ENCODE results near the gene NARS2.
"Not testable (repeated sequence)": the region's sequence is repeated elsewhere in the genome, so short reads cannot be mapped to it uniquely, and the experiment has no call there.

The NARS2 gene

DNA sequence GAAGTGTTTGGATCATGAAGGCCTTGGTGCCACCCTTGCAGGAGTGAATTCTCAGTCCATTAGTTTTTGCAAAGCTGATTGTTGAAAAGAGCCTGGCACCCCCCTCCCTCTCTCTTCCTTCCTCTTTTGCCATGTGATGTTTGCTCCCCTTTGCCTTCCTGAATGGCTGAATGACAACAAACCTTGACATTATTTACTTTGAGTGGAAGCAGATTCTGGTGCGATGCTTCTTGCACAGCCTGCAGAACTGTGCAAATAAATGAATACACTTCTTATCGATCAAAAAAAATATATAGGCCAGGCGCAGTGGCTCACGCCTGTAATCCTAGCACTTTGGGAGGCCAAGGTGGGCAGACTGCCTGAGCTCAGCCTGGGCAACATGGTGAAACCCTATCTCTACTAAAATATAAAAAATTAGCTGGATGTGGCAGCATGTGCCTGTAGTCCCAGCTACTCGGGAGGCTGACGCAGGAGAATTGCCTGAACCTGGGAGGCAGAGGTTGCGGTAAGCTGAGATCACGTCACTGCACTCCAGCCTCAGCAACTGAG lies 2.0 kb upstream of the NARS2 start:
- DNase-seq (ENCODE audit: low read depth, low spot score) = no peak

DNA sequence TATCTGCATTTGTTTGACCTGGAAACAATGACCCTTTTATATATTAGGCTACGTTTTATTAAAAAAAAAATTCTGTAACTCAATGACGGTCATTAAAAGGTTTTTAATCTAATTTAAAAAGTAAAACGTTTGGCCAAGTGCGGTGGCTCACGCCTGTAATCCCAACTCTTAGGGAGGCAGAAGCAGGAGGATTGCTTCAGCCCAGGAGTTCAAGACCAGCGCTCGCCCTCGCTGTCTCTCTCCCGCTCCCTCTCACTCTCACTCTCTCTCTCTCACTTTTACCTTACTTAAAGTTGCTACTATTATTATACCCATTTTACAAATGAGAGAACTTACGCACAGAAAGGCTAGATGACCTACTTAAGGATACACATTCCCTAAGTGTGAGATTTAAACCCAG lies 814 bp upstream of the NARS2 start:
- no peak for DNase-seq (ENCODE audit: low read depth, low spot score)

DNA sequence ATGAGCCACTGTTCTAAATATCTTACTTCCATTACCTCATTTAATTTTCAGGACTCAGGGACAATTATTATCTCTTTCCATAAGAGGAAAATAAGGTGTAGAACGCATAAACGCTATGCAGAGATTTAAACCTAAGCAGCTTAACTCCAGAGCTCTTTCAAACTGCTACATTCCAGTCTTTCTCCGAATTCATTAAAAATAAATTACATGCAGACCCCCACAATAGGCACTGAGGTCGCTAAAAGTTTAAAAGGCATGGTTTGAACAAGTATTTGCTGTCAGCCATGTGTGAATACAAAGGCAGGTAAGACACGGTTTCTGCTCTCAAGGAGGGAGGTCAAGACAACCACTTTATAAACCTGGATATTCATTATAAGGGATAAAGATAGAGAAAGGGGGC lies 983 bp downstream of the NARS2 start:
- no peak for DNase-seq (ENCODE audit: low read depth, low spot score)

DNA sequence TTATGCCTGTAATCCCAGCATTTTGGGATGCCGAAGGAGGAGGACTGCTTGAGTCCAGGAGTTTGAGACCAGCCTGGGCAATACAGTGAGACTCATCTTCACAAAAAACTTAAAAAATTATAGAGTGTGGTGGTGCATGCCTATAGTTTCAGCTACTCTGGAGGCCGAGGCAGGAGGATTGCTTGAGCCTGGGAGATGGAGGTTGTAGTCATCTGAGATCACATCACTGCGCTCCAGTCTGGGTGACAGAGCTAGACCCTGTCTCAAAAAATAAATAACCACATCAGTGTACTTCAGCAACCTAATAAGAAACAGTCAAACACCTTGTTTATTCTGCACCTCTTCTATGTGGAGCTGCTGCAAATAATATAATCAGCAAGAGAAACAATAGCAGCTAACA lies 1.4 kb downstream of the NARS2 start:
- DNase-seq (ENCODE audit: low read depth, low spot score) = no peak

DNA sequence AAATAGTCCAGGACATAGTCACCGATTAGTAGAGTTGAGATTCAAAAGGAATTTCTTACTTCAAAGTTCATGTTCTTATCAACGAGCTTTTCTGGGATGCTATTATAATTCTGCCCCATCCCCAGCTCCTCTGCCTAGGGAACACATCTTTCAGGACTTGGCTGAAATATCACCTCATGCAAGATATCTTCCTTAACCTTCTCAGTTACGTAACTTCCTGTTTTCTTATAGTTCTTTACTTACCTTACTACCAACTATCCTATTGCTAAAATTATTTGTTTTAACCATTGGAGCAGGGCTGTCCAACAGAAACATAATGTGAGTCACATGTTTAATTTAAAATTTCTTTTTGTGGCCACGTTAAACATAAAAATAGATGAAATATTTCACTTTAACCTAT lies 2.3 kb downstream of the NARS2 start:
- DNase-seq (ENCODE audit: low read depth, low spot score) = no peak

DNA sequence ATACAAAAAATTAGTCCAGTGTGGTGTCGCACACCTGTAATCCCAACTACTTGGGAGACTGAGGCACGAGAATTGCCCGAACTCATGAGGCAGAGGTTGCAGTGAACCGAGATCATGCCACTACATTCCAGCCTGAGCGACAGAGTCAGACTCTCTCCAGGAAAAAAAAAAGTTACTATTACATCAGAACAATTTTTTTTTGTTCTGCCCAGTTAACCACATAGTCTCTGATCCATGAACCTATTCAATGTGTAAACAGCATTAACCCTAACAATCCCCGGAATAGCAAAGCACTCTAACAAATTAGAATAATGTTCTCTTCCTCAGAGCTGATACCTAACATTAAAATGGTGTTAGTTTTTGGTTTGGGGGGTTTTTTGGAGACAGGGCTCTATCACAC lies 4.6 kb downstream of the NARS2 start:
- DNase-seq (ENCODE audit: low read depth, low spot score) = no peak

DNA sequence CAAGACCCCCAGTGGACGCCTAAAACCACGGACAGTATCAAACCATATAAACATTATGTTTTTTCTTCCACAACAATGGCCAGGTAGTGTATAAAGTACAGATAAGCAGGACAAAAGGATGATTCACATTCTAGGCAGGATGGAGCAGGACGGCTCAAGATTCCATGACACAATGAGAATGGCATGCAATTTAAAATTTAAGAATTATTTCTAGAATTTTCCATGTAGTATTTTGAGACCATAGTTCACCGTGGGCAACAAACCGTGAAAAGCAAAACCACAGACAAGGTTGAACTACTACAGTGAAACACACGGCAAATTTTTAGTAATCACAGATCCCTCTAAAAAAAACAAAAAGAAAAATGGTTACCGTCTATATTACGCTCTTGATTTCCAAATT lies 7.5 kb downstream of the NARS2 start:
- no peak for DNase-seq (ENCODE audit: low read depth, low spot score)

DNA sequence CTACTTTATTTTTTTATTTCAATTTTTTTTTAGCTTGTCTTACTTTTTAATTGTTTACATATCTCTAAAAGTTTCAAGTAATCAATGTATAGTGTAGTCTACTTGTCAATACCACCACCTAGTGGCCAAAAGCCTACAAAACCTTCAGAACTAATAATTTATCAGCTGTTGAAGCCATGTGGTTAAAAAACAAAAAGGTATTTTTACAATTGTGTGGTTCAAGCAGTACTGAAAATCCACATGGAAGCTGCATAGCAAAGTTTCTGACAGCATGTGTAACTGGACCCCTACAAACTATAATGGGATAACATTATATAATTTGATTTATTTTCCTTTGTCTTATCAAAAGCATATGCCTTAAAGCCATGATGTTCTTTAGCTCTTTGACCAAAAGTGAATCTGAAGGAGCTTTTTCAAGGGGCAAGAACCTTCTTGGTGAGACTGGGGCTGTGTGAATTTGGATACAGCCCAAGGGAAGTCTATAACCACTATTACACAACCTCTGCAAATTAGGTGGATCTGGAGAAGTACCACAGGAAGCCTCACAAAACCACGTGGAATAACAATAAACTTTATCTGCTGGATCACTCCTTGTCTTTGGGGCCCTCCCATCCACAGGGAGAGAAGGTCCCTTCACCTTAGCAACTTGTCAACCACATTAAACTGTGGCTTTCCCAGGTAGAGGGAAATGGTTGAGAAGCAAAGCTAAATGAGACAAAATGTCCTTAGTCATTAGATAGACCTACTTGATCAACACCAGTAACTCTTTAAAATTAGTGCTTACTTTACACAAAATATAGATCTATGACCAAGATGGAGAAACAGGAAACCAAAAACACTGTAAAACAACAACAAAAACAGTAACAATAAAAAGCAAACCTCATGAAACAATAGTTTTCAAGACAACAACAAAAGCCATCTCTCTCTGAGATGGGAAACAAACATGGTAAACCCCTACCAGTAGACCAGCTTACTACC lies 9.9 kb downstream of the NARS2 start:
- DNase-seq (ENCODE audit: low read depth, low spot score) = peak; percentile 10

DNA sequence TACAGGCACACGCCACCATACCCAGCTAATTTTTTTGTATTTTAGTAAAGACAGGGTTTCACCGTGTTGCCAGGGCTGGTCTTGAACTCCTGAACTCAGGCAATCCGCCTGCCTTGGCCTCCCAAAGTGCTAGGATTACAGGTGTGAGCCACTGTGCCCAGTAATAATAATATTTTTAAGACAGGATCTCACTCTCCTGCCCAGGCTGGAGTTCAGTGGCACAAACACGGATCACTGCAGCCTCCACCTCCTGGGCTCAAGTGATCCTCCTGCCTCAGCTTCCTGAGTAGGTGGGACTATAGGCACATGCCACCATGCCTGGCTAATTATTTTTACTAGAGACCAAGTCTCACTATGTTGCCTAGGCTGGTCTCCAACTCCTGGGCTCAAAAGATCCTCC lies 10.6 kb downstream of the NARS2 start:
- not testable (repeated sequence) for DNase-seq (ENCODE audit: low read depth, low spot score)

DNA sequence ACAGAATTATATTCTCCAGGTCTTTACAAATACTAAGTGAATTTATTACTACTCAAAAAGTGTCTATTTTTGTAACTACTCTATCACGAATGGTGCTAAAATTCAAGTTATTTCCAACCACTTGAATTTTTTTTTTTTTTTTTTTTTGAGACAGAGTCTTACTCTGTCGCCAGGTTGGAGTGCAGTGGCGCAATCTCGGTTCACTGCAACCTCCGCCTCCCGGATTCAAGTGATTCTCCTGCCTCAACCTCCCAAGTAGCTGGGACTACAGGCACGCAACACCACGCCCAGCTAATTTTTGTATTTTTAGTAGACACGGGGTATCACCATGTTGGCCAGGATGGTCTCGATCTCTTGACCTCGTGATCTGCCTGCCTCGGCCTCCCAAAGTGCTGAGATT lies 11.6 kb downstream of the NARS2 start:
- not testable (repeated sequence) for DNase-seq (ENCODE audit: low read depth, low spot score)

DNA sequence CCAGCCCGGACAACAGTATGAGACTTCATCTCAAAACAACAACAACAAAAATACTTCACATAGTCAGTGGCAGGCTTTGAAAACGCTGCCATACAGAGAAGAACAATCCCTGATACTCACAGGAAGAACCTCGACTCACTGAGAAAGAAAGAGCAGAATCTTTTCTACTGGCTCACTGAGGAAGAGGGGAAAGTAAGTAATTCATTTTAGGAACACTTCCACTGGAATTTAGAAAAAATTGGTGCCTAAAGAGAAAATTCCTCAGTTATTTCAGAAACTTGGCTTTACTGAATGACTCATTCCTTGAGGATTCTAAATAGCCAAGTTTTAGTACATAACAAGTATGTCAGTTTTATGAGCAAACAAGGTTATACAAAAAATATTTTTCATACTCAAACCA lies 12.3 kb downstream of the NARS2 start:
- DNase-seq (ENCODE audit: low read depth, low spot score) = no peak

DNA sequence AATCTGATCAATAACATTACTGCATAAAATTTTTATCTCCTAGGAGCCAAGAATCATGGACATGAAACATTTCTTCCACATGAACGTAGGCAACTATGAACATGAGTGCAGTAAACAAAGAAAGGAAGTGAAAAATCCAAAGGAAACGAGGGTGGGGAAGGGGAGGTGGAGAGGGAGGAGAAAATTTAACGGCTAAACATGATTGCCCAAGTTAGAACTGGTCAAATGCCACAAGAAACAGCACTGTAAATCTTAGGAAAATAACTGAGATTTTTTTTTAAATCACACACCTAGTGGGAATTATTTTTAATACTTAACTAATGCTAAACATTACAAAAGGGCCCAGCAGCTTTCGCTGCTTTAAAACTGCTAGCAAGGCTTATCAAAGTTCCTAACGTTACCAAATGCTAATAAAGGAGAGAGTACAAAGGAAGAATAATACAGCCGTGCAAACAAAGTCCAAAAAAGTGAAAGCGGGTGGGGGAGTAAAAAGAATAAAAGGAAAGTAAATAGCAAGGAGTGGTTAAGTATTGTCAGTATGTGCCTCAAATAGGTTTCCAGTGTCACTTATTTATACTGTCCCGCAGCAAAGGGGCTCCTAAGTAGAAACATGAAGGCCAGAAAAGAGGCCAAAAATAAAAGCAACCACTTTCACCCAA lies 13.7 kb downstream of the NARS2 start:
- no peak for DNase-seq (ENCODE audit: low read depth, low spot score)

DNA sequence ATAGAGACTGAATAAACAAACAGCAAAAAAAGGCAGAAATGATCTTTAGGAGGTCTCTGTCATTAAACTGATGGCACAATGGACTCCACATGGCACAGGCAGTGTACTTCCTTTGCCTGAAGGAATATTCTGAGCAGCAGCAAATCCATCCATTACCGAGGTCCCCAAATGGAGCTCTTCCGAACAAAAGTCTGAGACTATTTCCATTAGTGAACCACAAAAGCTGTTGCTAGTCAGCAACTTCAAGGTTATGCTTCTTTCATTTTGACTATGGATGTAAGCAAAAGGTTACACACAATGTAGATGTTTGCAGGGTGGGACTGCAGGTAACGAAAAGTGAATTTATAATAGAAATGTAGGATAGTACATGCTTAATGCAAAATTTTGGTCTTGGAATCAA lies 14.5 kb downstream of the NARS2 start:
- DNase-seq (ENCODE audit: low read depth, low spot score) = no peak

DNA sequence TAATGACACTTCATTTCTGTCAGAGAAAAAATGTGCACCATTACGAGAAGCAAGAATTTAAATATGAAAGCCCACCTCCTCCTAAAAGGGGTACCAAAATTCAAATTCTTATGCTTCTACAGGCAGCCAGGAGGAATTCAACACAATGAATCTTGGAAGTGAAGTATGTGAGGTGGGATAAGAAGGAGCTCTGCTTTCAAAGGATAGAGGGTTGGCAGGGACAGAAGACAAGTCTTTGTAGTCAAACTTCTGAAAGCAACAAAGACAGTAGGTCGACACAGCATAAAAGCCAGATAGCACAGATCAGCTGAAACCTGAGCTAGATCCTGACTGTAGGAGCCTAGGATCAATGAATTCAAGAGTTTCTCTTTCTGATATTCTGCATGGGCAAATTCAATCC lies 17.4 kb downstream of the NARS2 start:
- DNase-seq (ENCODE audit: low read depth, low spot score) = no peak

DNA sequence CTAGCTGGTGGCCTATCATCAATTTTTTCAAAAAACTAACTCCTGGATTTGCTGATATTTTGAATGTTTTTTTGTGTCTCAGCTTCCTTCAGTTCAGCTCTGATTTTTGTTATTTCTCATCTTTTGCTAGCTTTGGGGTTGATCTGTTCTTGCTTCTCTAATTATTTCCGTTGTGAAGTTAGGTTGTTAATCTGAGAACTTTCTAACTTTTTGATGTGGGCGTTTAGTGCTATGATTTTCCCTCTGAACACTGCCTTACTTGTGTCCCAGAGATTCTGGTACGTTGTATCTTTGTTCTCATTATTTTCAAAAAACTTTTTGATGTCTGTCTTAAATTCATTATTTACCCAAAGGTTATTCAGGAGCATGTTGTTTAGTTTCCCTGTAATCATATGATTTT lies 19.1 kb downstream of the NARS2 start:
- no peak for DNase-seq (ENCODE audit: low read depth, low spot score)

DNA sequence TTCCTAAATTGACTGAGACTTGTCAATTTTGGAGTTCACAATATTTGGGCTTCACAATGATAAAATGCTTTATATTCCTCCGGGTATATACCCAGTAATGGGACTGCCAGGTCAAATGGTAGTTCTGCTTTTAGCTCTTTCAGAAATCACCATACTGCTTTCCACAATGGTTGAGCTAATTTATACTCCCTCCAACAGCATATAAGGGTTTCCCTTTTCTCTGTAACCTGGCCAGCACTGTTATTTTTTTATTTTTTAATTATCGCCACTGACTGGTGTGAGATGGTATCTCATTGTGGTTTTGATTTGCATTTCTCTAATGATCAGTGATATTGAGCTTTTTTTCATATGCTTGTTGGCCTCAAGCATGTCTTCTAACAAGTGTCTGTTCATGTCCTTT lies 21.8 kb downstream of the NARS2 start:
- DNase-seq (ENCODE audit: low read depth, low spot score) = no peak

DNA sequence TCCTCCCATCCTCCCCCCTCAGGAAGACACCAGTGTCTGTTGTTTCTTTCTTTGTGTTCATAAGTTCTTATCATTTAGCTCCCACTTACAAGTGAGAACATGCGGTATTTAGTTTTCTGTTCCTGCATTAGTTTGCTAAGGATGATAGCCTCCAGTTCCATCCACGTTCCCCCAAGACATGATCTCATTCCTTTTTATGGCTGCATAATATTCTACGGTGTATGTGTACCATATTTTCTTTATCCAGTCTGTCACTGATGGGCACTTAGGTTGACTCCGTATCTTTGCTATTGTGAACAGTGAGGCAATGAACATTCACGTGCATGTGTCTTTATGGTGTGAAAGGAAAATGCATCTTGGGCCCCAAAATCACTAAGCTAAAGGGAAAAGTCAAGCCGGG lies 22.5 kb downstream of the NARS2 start:
- DNase-seq (ENCODE audit: low read depth, low spot score) = not testable (repeated sequence)

DNA sequence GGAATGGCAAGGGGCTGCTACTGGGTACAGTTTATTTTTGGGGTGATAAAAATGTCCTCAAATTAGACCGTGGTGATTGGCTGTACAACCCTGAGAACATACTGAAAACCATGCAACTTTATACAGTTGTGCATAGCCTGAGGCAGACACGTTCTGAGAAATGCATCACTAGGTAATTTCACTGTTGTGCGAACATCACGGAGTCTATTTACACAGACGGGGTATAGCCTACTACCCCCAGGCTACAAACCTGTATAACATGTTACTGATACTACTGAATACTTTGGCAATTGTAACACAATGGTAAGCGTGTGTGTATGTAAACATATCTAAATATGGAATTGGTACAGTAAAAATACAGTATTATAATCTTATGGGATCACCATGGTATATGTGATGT lies 23.6 kb downstream of the NARS2 start:
- no peak for DNase-seq (ENCODE audit: low read depth, low spot score)

DNA sequence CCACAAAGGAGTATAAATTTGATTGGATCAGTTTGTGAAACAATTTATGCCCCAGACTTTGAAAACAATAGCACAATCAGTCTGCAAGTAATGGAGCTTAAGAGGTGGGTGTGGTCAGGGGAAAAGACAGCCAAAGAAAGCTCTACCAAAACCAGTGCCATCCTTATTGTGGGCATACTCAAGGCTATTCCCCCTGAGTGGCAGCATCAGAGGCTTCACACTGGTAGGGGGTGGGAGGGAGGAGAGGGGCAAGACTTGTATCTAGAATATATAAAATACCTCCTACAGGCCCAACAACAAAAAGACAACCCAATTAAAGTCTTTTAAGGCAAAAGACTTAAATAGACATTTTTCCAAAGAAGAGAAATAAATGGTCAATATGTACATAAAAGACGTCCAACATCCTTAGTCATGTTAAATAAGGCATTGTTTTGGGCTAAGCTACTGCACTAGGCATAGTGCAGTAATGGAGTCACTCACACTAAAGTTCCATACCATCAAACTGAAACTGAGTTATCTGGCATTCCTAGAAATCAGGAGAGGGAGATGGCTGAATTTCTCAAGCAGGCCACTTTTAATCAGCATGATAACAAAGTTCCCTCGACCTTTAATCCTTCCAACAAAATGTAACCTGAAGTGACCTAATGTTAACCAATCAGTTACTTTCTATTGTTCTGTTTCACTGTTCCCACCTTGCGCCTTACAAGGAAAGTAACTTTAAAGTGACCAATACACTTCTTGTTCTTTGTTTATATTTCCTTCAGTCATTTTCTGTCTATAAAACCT lies 24.8 kb downstream of the NARS2 start:
- DNase-seq (ENCODE audit: low read depth, low spot score) = no peak

DNA sequence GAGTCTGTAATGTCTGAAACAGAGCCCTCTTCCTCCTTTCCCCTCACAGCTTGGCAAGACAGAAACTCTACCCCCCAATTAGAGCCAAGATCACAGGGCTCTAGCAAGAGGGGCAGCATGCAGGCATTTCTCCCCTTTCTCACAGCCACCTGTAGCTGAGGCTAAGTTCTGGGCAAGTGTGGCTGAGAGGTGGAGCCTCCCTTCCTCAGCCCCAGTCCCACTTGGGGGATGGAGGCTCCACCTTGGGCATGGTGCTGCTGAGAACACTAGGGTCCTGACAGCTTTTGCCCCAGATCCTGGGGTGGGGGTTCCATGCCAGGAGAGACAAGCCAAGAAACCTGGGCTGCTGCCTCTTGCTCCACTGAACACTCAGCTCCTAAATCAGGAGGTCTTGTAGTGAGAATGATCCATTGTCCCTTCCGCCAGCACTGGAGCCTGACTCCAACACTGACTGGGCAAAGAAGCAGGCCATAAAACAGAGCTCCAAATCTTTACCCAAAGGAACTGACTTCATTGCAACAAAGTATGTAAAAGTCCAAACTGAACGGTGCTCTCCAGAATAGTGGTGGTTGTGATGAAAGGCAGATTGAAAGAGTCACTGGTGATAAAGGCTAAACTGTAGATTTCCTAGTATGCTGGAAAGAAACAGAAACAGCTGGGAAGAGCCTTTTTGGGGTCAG lies 25.6 kb downstream of the NARS2 start:
- DNase-seq (ENCODE audit: low read depth, low spot score) = no peak

DNA sequence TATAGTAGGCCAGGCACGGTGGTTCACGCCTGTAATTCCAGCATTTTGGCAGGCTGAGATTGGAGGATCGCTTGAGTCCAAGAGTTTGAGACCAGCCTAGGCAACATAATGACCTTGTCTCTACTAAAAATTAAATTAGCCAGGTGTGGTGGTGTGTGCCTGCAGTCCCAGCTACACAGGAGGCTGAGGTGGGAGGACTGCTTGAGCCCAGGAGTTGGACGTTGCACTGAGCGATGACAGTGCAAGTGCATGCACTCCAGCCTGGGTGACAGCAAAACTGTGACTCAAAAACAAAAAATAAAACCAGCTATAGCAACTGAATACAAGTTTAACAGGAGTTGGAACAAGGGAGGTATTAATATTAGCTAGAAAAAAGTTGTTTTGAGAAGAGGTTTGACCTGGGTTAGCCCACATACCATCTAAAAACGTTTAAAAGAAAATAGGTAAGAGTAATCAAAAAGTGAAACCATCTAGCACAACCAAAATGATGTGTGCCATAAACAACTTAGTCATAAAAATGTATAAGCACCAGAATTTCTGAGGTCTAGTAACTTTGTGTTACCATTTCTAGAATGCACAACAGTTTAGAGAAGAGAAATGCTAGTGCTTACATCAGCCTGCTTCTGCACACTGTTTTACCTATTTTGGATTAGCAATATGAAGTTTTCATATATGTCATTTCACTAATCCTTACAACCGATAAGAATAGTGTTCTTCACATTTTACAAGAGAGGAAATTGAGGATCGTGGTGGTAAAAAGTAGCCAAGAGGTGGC lies 26.5 kb downstream of the NARS2 start:
- no peak for DNase-seq (ENCODE audit: low read depth, low spot score)

Data from brain pericyte (primary cell).